ENCODE measurements around the gene TIMM10B.
A peak's percentile ranks its signal among the peaks of the same experiment; 100 is the strongest.

The TIMM10B gene

GRCh38 chr11:6481012-6481923 lies at the start of gene TIMM10B, which contains the start of gene ARFIP2:
TIMM10B (plus strand) TSS chr11:6481501; CDS start chr11:6481517, 16 bp downstream.
ARFIP2 (minus strand) TSS chr11:6481331; CDS start chr11:6480421, 910 bp downstream.
- Histone ChIP-seq H3K4me3 (peak within 1 kb of the TSS; percentile 53 to 82 (median 71)), H3K27ac (peak within 1 kb of the TSS; percentile 71 to 98 (median 90))

- Histone ChIP-seq H3K27ac (no peak overlapping the region), H3K4me3 (no peak overlapping the region)
Observed at GRCh38 chr11:6431861-6432260, 49.4 kb upstream of the TIMM10B start.

GRCh38 chr11:6433998-6434660 lies 47.2 kb upstream of the TIMM10B start:
- no peak overlapping the region for H3K27ac ChIP-seq

GRCh38 chr11:6437423-6437822 lies 43.9 kb upstream of the TIMM10B start:
- no peak overlapping the region for H3K27ac ChIP-seq
- H3K4me3 ChIP-seq, result no peak overlapping the region

More at GRCh38 chr11:6433998-6434660, 47.2 kb upstream of the TIMM10B start:
- H3K4me3 ChIP-seq, result no peak overlapping the region

- no peak overlapping the region for H3K4me3 ChIP-seq
- no peak overlapping the region for H3K27ac ChIP-seq
Observed at GRCh38 chr11:6437993-6438392, 43.3 kb upstream of the TIMM10B start.

- Histone ChIP-seq H3K4me3 (no peak overlapping the region), H3K27ac (no peak overlapping the region)
Observed at GRCh38 chr11:6438979-6439571, 42.2 kb upstream of the TIMM10B start.

- Histone ChIP-seq H3K27ac (no peak within 1 kb of the TSS), H3K4me3 (no peak within 1 kb of the TSS)
Observed at GRCh38 chr11:6440906-6441358, 40.4 kb upstream of the TIMM10B start, which contains the start of gene HPX. HPX (minus strand) TSS chr11:6440987; CDS start chr11:6440963, 24 bp downstream.

- Histone ChIP-seq H3K4me3 (no peak overlapping the region), H3K27ac (peak overlapping the region in 1 of 21 experiments; percentile 8)
Observed at GRCh38 chr11:6442441-6442840, 38.9 kb upstream of the TIMM10B start.

- H3K4me3 ChIP-seq, result no peak overlapping the region
- H3K27ac ChIP-seq, result peak overlapping the region in 1 of 21 experiments; percentile 8
Observed at GRCh38 chr11:6443269-6444003, 37.9 kb upstream of the TIMM10B start.

GRCh38 chr11:6448574-6448973 lies 32.7 kb upstream of the TIMM10B start:
- no peak overlapping the region for H3K4me3 ChIP-seq
- H3K27ac ChIP-seq, result no peak overlapping the region

GRCh38 chr11:6452219-6452618 lies 29.1 kb upstream of the TIMM10B start:
- Histone ChIP-seq H3K27ac (no peak overlapping the region), H3K4me3 (no peak overlapping the region)

- Histone ChIP-seq H3K4me3 (no peak overlapping the region), H3K27ac (no peak overlapping the region)
Observed at GRCh38 chr11:6453152-6453551, 28.1 kb upstream of the TIMM10B start.

GRCh38 chr11:6455070-6455469 lies 26.2 kb upstream of the TIMM10B start:
- H3K4me3 ChIP-seq, result no peak overlapping the region
- H3K27ac ChIP-seq, result no peak overlapping the region

GRCh38 chr11:6456361-6457073 lies 24.8 kb upstream of the TIMM10B start:
- Histone ChIP-seq H3K4me3 (no peak overlapping the region), H3K27ac (no peak overlapping the region)

GRCh38 chr11:6457581-6458320 lies 23.6 kb upstream of the TIMM10B start:
- H3K27ac ChIP-seq, result no peak overlapping the region
- H3K4me3 ChIP-seq, result no peak overlapping the region

GRCh38 chr11:6458352-6459098 lies 22.8 kb upstream of the TIMM10B start:
- no peak overlapping the region for H3K4me3 ChIP-seq
- H3K27ac ChIP-seq, result no peak overlapping the region

GRCh38 chr11:6459099-6459450 lies 22.2 kb upstream of the TIMM10B start:
- Histone ChIP-seq H3K27ac (no peak overlapping the region), H3K4me3 (no peak overlapping the region)
